GM12865 (cell line): ENCODE measurements around the gene SYTL2.
"Not testable (repeated sequence)": the region's sequence is repeated elsewhere in the genome, so short reads cannot be mapped to it uniquely, and the experiment has no call there.

Experiments
- DNase-seq: peaks from one replicate; pipeline ENCODE4 v3.0.0; 2010; ENCODE audit warnings: low read depth
- H3K4me3 ChIP-seq: 2 replicates; pipeline ENCODE4 v1.5.1; 2011; ENCODE audit warnings: mild to moderate bottlenecking, low read depth, low read length, control low read depth
- TF ChIP-seq, protein P1 (sequence below): IDR thresholded peaks from 2 replicates; pipeline ENCODE4 v1.5.1; 2011; ENCODE audit warnings: low read length, control low read depth, low read depth, inconsistent platforms; ENCODE audit not compliant: insufficient read depth; ENCODE audit errors: missing control alignments

SYTL2 gene, protein sequence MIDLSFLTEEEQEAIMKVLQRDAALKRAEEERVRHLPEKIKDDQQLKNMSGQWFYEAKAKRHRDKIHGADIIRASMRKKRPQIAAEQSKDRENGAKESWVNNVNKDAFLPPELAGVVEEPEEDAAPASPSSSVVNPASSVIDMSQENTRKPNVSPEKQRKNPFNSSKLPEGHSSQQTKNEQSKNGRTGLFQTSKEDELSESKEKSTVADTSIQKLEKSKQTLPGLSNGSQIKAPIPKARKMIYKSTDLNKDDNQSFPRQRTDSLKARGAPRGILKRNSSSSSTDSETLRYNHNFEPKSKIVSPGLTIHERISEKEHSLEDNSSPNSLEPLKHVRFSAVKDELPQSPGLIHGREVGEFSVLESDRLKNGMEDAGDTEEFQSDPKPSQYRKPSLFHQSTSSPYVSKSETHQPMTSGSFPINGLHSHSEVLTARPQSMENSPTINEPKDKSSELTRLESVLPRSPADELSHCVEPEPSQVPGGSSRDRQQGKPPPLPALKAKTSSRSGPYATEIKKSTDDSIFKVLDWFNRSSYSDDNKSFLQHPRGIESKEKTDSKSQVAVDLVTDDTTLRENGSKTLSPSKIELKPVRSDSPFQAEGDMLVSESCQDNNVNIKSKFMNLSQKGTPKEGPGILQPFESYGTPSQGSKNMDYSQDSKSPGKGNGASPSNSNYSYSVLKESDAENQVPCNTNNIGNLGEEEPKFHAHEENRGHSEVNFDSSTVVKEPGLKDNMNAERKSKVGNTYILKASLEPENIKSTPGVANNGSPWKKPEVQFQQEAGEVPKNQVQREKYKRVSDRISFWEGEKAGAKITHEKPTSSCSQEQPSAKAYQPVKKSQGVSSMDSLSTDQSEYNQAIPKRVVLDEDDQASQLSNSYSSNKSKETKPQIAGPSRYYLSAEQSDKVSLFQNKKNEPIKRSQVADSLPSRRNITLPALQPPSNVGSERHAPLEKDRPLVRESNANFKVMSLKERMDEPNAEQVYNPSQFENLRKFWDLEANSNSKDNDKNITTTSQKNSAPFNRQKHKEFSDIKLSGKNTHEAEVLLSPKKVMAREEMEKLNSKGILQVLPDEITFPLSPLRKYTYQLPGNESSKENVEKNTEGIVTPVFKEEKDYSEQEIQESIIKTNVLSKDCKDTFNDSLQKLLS (N-terminal part only)

DNA sequence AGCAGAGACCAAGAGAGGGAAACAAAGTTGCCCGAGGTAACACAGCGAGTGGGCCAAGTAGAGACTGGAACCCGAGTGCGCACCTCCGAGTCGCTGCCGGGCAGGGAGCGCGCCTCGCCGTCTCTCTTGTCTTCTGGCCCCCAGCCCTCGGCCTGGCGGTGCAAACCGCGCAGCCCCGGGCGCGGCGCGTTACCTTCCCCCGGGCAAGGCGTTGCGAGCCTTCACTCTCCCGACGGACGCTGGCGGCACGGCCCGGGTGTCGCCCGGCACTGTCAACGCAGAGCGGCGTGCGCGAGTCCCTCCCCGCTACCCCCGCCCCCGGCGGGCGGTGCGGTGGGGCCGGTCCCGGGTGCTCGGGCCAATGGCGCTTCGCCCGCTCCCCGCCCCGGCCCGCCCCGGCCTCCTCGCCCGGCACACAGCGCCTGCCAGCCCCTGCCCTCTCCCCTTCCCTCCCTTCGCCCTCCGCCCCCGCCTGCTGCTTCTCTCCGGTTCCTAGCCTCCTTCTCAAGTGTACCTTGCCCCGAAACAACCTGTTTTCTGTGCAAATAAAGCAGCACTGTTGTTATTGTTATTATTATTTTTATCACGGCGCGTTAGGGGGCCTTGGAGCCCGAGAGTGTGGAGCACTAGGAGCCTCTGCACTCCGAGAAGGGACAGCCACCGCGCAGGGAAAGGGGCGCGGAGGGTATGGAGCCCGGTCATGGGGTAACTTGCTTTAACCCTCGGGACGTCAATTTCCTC is at the start of gene SYTL2:
TSS of gene SYTL2 (minus strand) at position 271 of the 741 bp plus-strand sequence. CDS start 53,416 bp downstream, outside the sequence.
- peak; percentile 41 for DNase-seq
- TF ChIP-seq, protein P1, sequence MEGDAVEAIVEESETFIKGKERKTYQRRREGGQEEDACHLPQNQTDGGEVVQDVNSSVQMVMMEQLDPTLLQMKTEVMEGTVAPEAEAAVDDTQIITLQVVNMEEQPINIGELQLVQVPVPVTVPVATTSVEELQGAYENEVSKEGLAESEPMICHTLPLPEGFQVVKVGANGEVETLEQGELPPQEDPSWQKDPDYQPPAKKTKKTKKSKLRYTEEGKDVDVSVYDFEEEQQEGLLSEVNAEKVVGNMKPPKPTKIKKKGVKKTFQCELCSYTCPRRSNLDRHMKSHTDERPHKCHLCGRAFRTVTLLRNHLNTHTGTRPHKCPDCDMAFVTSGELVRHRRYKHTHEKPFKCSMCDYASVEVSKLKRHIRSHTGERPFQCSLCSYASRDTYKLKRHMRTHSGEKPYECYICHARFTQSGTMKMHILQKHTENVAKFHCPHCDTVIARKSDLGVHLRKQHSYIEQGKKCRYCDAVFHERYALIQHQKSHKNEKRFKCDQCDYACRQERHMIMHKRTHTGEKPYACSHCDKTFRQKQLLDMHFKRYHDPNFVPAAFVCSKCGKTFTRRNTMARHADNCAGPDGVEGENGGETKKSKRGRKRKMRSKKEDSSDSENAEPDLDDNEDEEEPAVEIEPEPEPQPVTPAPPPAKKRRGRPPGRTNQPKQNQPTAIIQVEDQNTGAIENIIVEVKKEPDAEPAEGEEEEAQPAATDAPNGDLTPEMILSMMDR = no peak
- peak within 1 kb of the TSS; percentile 30 for H3K4me3 ChIP-seq

DNA sequence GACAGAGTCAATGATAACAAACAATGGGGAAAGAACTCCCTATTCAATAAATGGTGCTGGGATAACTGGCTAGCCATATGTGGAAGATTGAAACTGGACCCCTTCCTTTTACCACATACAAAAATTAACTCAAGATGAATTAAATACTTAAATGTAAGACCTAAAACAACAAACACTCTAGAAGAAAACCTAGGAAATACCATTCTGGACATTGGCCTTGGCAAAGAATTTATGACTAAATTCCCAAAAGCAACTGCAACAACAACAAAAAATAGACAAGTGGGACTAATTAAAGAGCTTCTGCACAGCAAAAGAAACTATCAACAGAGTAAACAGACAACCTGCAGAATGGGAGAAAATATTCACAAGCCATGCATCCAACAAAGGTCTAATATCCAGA is 48.6 kb upstream of the SYTL2 start:
- not testable (repeated sequence) for DNase-seq, H3K4me3 ChIP-seq

DNA sequence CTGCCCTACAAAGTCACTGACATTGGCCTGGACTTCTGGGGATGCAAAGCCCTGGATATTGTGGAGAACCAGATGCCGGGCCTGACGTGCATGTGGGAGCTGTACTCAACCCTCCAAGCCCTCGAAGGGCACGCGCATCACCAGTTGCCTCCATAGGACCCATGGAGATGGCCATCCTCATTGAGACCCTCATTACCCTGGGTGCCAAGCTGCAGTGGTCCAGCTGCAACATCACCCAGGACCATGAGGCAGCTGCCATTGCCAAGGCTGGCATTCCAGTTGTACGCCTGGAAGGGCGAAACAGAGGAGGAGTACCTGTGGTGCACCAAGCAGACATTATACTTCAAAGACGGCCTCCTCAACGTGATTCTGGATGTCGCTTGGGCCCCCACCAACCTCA is 46.2 kb upstream of the SYTL2 start:
- no peak for DNase-seq
- TF ChIP-seq, protein P1 = no peak
- H3K4me3 ChIP-seq = no peak overlapping the region

DNA sequence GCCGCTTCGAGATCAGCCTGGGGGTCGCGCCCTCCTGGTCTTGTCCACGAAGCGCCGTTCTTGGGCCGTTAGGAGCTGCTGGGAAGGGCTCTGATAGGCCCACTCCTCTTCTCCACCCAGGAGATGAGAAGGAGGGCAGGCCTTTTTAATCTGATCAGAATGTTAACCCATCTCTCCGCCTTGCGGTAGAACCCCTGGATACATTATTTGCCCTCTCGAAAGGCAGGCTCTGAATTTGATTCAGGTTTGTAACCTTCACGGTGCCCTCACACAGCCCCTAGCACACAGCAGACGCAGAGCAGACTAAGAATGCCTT is 44.4 kb upstream of the SYTL2 start, which contains the start of gene CCDC83:
TSS of gene CCDC83 (plus strand) at position 43 of the 316 bp plus-strand sequence. CDS start 9,741 bp downstream, outside the sequence.
- TF ChIP-seq, protein P1 = no peak
- peak within 1 kb of the TSS; percentile 46 for H3K4me3 ChIP-seq
- DNase-seq = no peak

DNA sequence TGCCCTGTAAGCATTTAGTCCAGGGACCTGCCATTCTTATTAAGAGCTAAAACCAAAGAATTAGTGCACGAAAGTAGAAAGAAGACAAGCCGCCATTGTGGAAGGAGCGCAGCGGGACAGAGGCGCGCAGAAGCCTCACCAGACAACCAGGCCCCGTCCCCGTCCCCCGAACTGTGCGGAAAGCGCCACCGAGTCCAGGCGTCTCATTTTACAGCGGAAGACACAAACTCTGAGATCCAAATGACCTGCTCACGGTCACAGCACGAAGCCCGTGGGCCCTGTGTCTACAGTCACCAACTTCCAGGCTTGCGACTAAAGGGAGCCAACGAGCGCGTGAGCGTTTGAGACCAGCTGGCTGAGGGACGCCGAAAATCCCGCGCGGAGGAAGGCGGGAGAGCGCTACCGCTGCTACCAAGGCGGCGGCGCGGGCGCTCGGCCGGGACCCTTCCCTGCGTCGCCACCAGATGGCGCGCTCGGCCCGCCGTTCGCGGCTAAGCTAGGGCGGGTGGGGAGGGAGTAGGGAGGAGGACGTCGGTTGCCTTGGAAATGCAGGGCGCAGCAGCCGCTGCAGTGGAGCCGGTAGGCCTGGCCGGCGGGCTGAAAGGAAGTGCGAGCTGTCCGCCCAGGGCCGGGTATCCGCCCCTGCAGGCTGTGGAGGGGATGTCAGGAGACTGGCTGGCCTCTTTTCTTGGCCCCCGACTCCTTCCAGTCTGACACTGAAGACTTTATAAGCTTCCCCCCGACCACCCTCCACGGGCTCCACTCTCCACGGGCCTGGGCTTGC is 43.8 kb upstream of the SYTL2 start:
- TF ChIP-seq, protein P1 = peak; percentile 87
- peak; percentile 96 for DNase-seq

DNA sequence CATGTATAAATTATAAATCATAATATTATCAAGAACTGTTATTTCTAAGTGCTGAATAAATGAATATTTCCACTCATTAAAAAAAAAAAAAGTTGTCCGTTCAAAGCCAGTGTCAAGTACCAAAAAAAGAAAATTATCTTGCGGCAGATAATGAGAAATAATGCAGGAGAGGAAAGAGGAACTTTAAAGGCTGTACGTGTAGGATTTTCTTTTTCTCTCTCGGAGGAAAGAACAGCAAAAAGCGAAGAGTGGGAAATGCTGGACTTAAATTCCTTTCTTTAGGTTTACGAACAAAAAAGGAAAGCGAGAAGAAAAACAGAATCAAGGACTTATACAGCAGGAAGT is 43.2 kb upstream of the SYTL2 start:
- no peak for DNase-seq
- peak overlapping the region; percentile 46 for H3K4me3 ChIP-seq
- TF ChIP-seq, protein P1 = no peak

More for the DNA sequence above, 43.8 kb upstream of the SYTL2 start:
- H3K4me3 ChIP-seq = peak overlapping the region; percentile 46

DNA sequence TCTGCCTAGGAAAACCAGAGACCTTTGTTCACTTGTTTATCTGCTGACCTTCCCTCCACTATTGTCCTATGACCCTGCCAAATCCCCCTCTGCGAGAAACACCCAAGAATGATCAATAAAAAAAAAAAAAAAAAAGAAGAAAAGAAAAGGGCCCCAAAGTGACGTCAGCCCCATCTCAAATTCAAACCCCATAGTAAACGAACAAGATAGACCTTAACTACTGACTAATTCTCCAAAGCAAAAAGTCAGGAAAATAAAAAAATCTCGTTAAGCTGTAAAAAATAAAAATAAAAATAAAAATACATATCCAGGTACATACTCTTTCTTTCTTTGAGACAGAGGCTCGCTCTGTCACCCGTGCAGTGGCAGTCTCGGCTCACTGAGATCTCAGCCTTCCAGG is 42.6 kb upstream of the SYTL2 start:
- H3K4me3 ChIP-seq, DNase-seq: not testable (repeated sequence)

DNA sequence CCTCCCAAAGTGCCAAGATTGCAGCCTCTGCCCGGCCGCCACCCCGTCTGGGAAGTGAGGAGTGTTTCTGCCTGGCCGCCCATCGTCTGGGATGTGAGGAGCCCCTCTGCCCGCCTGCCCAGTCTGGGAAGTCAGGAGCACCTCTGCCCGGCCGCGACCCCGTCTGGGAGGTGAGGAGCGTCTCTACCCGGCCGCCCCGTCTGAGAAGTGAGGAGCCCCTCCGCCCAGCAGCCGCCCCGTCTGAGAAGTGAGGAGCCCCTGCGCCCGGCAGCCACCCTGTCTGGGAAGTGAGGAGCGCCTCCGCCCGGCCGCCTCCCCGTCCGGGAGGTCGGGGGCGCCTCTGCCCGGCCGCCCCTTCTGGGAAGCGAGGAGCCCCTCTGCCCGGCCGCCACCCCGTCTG is 41.8 kb upstream of the SYTL2 start:
- DNase-seq, H3K4me3 ChIP-seq: not testable (repeated sequence)
